ENCODE results near the gene PFKFB3.

PFKFB3 gene

DNA sequence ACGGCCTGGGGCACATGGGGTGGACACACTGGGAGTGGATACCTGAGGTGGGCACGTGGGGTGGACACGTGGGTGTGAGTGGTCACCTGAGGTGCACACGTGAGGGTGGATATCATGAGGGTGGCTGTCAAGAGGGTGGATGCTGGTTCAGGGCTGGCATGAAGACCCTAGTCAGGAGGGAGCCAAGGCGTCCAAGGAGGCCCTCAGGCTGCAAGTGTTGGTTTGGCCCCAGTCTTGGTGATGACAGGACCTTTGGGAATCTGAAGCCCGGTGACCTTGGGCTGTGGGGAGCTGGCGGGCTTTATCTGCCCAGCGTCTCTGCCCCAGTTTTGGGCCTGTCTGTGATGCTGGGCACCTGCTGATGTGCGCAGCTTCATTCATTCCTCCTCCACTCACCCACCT lies 24.9 kb upstream of the PFKFB3 start:
- in situ Hi-C loops (cut with MboI; ENCODE audit: low pct_unique_long_range_greater_than_20kb, low sequenced_read_pairs, unreplicated experiment), result no loop called here

GRCh38 chr10:6178581-6178980 lies 24.2 kb upstream of the PFKFB3 start:
- TF ChIP-seq, protein P1, sequence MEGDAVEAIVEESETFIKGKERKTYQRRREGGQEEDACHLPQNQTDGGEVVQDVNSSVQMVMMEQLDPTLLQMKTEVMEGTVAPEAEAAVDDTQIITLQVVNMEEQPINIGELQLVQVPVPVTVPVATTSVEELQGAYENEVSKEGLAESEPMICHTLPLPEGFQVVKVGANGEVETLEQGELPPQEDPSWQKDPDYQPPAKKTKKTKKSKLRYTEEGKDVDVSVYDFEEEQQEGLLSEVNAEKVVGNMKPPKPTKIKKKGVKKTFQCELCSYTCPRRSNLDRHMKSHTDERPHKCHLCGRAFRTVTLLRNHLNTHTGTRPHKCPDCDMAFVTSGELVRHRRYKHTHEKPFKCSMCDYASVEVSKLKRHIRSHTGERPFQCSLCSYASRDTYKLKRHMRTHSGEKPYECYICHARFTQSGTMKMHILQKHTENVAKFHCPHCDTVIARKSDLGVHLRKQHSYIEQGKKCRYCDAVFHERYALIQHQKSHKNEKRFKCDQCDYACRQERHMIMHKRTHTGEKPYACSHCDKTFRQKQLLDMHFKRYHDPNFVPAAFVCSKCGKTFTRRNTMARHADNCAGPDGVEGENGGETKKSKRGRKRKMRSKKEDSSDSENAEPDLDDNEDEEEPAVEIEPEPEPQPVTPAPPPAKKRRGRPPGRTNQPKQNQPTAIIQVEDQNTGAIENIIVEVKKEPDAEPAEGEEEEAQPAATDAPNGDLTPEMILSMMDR (IDR thresholded peaks at IDR 0.05; ENCODE audit: extremely low read depth, insufficient read depth, missing control alignments), result no peak
- DNase-seq (ENCODE audit: low spot score), result no peak
- in situ Hi-C loops (cut with MboI; ENCODE audit: low pct_unique_long_range_greater_than_20kb, low sequenced_read_pairs, unreplicated experiment), result no loop called here

More for the DNA sequence above, 24.9 kb upstream of the PFKFB3 start:
- no peak for DNase-seq (ENCODE audit: low spot score)
- TF ChIP-seq, protein P1 (IDR thresholded peaks at IDR 0.05; ENCODE audit: extremely low read depth, insufficient read depth, missing control alignments), result no peak

DNA sequence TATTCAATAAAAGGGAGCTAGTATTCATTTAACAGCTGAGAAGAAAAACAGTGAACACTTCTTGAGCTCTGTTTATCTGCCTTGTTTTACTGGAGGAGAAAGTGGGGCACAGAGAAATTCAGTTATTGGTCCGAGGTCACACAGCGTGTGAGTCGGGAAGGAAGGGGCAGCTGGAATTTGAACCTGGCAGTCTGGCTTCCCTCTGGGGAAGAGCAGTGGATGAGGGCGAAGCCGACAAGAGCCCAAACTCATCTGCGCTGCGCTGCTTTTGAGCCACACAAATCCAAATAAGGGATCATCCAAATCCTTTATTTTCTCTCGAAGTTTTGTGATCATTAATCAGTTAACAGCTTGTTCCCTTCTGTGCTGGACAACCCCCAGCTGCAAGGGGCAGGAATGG lies 23.7 kb upstream of the PFKFB3 start:
- no peak for DNase-seq (ENCODE audit: low spot score)
- TF ChIP-seq, protein P1 (IDR thresholded peaks at IDR 0.05; ENCODE audit: extremely low read depth, insufficient read depth, missing control alignments), result no peak
- in situ Hi-C loops (cut with MboI; ENCODE audit: low pct_unique_long_range_greater_than_20kb, low sequenced_read_pairs, unreplicated experiment), result no loop called here

DNA sequence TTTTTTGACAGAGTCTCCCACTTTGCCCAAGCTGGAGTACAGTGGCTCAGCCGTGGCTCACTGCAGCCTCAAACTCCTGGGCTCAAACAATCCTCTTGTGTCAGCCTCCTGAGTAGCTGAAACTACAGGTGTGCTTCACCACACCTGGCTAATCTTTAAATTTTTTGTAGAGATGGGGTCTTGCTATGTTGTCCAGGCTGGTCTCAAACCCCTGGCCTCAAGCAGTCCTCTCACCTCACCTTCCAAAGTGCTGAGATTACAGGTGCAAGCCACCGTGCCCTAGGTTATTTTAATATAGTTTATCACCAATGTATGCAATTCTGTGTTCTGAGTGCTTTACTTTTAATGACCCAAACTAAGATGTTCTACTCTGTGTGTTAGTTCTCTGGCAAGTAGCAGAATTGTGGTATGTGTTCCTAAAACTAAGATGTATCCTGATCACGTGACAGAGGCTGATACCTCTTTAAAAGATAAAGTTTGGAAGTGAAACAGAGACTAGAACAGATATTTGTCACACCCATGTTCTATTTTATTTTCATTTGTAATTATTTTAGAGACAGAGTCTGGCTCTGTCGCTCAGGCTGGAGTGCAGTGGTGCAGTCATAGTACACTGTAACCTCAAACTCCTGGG lies 22.1 kb upstream of the PFKFB3 start:
- no peak for DNase-seq (ENCODE audit: low spot score)
- in situ Hi-C loops (cut with MboI; ENCODE audit: low pct_unique_long_range_greater_than_20kb, low sequenced_read_pairs, unreplicated experiment), result no loop called here
- TF ChIP-seq, protein P1 (IDR thresholded peaks at IDR 0.05; ENCODE audit: extremely low read depth, insufficient read depth, missing control alignments), result no peak

- TF ChIP-seq, protein P1 (IDR thresholded peaks at IDR 0.05; ENCODE audit: extremely low read depth, insufficient read depth, missing control alignments), result no peak
- in situ Hi-C loops (cut with MboI; ENCODE audit: low pct_unique_long_range_greater_than_20kb, low sequenced_read_pairs, unreplicated experiment), result no loop called here
- no peak for DNase-seq (ENCODE audit: low spot score)
Measured at GRCh38 chr10:6181249-6181648, 21.5 kb upstream of the PFKFB3 start.

DNA sequence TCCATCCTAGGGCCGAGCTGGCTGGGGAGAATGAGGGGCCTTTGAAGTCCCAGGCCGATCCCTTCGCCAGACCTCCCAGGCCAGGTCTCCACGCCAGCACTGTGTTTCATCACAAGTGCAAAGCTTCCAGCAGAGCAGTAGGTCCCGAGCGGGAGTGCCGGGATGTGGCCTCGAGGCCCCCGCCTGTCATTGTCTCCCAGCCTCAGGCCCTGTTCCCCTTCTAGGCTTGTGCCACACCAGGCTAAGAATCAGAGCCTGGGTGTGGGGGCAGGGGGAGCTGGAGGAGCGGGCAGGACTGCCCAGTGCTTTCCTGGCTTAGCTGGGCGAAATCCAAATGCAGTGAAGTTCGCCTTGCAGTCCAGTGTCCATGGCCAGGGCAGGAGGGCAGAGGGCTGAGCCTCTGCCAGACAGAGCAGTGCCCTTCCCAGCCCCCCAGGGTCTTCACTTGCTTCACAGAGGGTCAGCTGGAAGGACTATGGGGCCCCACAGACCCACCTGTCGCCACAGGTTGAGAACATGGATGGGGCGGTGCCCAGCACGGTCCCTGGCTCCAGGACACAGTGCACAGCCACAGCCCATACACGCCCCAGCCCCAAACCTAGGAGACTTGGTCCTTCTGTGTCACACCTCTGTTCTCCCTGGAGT lies 20.2 kb upstream of the PFKFB3 start:
- in situ Hi-C loops (cut with MboI; ENCODE audit: low pct_unique_long_range_greater_than_20kb, low sequenced_read_pairs, unreplicated experiment), result no loop called here
- TF ChIP-seq, protein P1 (IDR thresholded peaks at IDR 0.05; ENCODE audit: extremely low read depth, insufficient read depth, missing control alignments), result no peak
- DNase-seq (ENCODE audit: low spot score), result no peak
